ENCODE data around the gene UQCRQ.

GRCh38 chr5:132821350-132821749 lies 45.1 kb upstream of the UQCRQ start:
- TF ChIP-seq CTCF (IDR thresholded peaks at IDR 0.05; ENCODE audit: low read depth, low read length) (no peak), POLR2A (IDR thresholded peaks at IDR 0.05; ENCODE audit: extremely low read depth, insufficient read length) (no peak)
